ENCODE data around the gene GUCA1A.
A peak's percentile ranks its signal among the peaks of the same experiment; 100 is the strongest.

Gene GUCA1A

GRCh38 chr6:42129360-42129676, 43.8 kb upstream of the GUCA1A start:
- H3K4me3 ChIP-seq (replicated peaks; ENCODE audit: low read depth, low read length) = no peak overlapping the region
- no peak for DNase-seq (ENCODE audit: extremely low read depth, low read depth)
- TF ChIP-seq, protein P1, sequence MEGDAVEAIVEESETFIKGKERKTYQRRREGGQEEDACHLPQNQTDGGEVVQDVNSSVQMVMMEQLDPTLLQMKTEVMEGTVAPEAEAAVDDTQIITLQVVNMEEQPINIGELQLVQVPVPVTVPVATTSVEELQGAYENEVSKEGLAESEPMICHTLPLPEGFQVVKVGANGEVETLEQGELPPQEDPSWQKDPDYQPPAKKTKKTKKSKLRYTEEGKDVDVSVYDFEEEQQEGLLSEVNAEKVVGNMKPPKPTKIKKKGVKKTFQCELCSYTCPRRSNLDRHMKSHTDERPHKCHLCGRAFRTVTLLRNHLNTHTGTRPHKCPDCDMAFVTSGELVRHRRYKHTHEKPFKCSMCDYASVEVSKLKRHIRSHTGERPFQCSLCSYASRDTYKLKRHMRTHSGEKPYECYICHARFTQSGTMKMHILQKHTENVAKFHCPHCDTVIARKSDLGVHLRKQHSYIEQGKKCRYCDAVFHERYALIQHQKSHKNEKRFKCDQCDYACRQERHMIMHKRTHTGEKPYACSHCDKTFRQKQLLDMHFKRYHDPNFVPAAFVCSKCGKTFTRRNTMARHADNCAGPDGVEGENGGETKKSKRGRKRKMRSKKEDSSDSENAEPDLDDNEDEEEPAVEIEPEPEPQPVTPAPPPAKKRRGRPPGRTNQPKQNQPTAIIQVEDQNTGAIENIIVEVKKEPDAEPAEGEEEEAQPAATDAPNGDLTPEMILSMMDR (IDR thresholded peaks at IDR 0.05; ENCODE audit: low read depth, low read length, missing control alignments) = no peak

DNA sequence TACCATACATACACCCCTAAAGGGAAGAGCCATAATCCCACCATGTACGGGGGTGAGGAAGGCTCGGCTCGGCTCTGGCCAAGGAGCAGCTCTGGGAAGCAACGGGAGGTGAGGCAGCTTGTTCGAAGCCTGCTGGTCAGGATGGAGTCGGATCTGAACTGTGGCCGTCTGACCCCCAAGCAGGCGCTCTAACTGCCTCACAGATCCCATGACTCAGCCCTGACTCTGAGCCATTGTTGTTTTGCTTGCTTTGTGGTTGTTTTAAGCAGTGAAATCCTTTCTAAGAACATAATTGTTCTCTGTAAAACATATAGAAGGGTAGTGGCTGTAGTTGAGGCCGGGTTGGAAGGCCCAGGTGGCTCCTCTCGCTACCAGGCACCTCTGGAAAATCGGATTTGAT, 41.6 kb upstream of the GUCA1A start:
- H3K4me3 ChIP-seq (replicated peaks; ENCODE audit: low read depth, low read length) = no peak overlapping the region
- TF ChIP-seq, protein P1 (IDR thresholded peaks at IDR 0.05; ENCODE audit: low read depth, low read length, missing control alignments) = no peak
- no peak for DNase-seq (ENCODE audit: extremely low read depth, low read depth)

GRCh38 chr6:42133926-42134325, 39.2 kb upstream of the GUCA1A start:
- H3K4me3 ChIP-seq (replicated peaks; ENCODE audit: low read depth, low read length) = no peak overlapping the region
- no peak for DNase-seq (ENCODE audit: extremely low read depth, low read depth)
- TF ChIP-seq, protein P1 (IDR thresholded peaks at IDR 0.05; ENCODE audit: low read depth, low read length, missing control alignments) = no peak

DNA sequence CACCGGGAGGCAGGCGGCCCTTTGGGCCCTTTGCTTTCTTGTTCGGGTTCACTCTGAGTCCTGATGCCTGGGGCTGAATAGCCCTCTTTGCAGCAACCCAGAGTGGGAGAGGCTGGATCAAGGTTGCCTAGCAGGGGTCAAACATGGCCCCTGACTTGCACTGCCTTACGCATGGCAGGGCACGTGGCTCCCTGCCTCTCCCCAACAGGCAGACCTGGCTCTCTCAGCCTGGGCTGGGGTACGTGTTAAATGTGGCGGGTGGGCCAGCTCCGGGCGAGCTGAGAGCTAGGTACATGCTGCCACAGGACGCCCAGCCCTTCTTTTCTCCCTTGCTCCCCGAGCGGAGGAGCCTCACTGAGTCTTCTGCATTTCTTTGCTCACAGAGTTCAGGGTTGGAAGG, 38.0 kb upstream of the GUCA1A start:
- DNase-seq (ENCODE audit: extremely low read depth, low read depth) = no peak
- no peak overlapping the region for H3K4me3 ChIP-seq (replicated peaks; ENCODE audit: low read depth, low read length)
- TF ChIP-seq, protein P1 (IDR thresholded peaks at IDR 0.05; ENCODE audit: low read depth, low read length, missing control alignments) = no peak

DNA sequence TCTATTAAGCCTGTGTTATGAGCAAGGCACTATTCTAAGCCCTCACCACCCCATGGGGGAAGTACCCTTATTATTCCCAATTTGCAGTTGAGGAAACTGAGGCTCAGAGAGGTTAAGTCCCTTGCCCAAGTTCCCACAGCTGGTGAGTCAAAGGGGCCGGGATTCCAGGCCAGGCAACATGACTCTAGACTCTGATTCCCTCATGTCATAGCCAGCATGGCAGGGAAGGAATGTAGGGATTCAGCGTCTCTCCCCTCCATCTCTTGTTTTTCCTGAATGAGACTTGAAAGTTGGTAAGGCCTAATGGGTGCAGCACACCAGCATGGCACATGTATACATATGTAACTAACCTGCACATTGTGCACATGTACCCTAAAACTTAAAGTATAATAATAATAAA, 37.4 kb upstream of the GUCA1A start:
- no peak for DNase-seq (ENCODE audit: extremely low read depth, low read depth)
- no peak overlapping the region for H3K4me3 ChIP-seq (replicated peaks; ENCODE audit: low read depth, low read length)
- TF ChIP-seq, protein P1 (IDR thresholded peaks at IDR 0.05; ENCODE audit: low read depth, low read length, missing control alignments) = no peak

DNA sequence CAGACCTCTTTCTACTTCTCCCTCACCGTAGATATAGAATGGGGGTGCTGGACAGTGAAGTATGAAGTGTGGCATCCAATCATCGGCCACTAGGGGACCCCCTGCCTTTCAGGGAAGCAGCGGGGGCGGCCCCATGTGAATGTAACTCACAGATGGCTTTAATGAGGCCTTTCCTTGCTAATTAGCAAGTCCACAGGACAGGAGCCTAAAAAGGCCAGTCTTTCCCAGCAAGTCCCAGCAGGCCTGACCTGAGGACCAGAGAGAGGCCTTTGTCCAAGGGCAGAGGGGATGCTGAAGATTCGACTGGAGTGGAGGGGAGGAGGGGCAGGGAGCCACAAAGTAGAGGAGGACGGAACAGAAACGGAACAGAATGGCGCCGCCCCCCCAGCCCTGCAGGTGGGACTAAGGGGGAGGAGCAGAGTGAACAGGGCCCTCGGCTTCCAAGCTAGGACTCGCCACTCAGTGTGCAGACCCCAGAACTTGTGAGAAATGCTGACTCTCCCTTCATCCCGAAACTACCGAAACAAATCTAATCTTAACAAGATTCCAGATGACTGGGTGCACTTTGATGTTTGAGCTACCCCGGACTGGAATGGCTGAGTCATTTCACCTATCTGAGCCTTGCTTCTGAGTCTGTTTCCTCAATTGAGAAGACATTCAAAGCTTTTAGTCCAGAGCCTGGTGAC, 36.5 kb upstream of the GUCA1A start:
- no peak for DNase-seq (ENCODE audit: extremely low read depth, low read depth)
- TF ChIP-seq, protein P1 (IDR thresholded peaks at IDR 0.05; ENCODE audit: low read depth, low read length, missing control alignments) = peak; percentile 63
- H3K4me3 ChIP-seq (replicated peaks; ENCODE audit: low read depth, low read length) = no peak overlapping the region

- DNase-seq (ENCODE audit: extremely low read depth, low read depth) = no peak
- no peak overlapping the region for H3K4me3 ChIP-seq (replicated peaks; ENCODE audit: low read depth, low read length)
- TF ChIP-seq, protein P1 (IDR thresholded peaks at IDR 0.05; ENCODE audit: low read depth, low read length, missing control alignments) = no peak
Observed at GRCh38 chr6:42137194-42137753, 35.9 kb upstream of the GUCA1A start.

Data from HFF-Myc (cell line).